ENCODE results near the gene PEX16.

The PEX16 gene

DNA sequence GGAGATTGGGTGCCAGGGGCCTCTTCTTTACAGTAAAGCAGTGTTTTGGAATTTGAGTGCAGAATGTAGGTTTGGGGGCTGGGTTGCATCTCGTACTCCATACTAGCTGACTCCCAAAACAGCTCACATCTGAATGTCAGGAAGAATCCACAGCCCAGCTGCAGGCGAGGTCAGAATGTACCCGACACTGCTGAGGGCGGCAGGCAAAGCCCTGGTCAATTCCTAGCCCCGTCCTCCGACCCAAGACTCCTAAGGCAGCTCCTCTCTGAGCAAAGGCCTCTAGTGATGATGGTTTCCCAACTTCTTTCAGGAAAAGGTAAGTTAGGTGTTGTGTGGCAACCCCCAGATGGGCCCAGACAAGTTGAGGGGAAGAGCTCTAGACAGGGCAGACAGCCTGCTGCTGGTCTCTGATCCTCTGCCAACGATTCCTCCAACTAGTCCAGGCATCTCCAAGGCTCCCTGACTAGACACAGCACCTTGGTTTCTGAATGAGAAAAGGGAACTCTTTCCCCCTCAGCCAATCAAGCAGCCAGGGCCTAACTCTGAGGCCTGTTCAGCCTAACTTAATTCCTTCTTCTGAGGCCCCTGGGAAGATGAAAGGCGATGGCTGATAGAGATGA, 13.4 kb upstream of the PEX16 start:
- TF ChIP-seq, protein P1, sequence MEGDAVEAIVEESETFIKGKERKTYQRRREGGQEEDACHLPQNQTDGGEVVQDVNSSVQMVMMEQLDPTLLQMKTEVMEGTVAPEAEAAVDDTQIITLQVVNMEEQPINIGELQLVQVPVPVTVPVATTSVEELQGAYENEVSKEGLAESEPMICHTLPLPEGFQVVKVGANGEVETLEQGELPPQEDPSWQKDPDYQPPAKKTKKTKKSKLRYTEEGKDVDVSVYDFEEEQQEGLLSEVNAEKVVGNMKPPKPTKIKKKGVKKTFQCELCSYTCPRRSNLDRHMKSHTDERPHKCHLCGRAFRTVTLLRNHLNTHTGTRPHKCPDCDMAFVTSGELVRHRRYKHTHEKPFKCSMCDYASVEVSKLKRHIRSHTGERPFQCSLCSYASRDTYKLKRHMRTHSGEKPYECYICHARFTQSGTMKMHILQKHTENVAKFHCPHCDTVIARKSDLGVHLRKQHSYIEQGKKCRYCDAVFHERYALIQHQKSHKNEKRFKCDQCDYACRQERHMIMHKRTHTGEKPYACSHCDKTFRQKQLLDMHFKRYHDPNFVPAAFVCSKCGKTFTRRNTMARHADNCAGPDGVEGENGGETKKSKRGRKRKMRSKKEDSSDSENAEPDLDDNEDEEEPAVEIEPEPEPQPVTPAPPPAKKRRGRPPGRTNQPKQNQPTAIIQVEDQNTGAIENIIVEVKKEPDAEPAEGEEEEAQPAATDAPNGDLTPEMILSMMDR (conservative IDR thresholded peaks at IDR 0.05) = no peak
- peak overlapping the region; percentile 24; the same call in 1 of the 2 replicates for H3K27ac ChIP-seq

DNA sequence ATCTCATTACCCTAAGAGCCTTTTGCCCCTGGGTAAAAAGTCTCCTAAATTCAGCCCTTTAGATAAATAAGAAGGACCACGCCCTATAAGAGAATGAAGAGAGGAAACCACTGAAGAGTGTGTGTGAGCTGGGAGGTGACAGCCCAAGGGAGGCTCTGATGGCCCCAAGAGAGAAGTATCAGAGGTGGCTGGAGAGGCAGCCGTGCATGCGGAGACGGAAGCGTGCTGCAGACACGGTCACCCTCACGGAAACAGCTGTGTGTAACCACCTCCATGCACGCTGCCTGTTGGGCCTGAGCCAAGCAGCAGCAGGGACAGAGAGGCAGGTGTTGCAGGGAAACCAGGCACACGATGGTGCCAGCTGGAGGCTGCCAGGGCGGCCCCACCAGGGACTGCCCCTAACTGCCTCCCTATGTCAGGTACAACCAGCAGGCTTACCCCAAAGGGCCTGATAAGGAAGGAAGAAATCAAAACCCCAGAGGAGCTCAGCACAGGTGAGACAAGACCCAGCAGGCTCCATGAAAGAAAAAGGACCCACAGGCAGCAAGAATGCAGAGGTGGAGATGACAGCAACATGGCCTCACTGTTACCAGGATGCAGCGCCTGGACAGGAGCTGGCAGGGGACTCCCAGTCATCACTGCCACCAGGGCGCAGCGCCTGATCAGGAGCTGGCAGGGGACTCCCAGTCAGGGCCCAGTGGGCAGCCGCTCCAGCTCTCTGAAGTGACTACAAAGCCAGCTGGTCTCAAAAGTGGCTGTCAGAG, 12.5 kb upstream of the PEX16 start:
- peak overlapping the region; percentile 24 for H3K27ac ChIP-seq
- TF ChIP-seq, protein P1 (conservative IDR thresholded peaks at IDR 0.05) = no peak

- H3K27ac ChIP-seq = peak overlapping the region; percentile 24
- TF ChIP-seq, protein P1 (conservative IDR thresholded peaks at IDR 0.05) = no peak
Observed at GRCh38 chr11:45929486-45930030, 11.9 kb upstream of the PEX16 start.

GRCh38 chr11:45928535-45929215, 11.0 kb upstream of the PEX16 start:
- TF ChIP-seq, protein P1 (conservative IDR thresholded peaks at IDR 0.05) = no peak
- no peak overlapping the region for H3K27ac ChIP-seq

GRCh38 chr11:45927684-45928413, 10.2 kb upstream of the PEX16 start:
- H3K27ac ChIP-seq = no peak overlapping the region
- TF ChIP-seq, protein P1 (conservative IDR thresholded peaks at IDR 0.05) = no peak

GRCh38 chr11:45927332-45927683, 9.6 kb upstream of the PEX16 start:
- H3K27ac ChIP-seq = no peak overlapping the region
- TF ChIP-seq, protein P1 (conservative IDR thresholded peaks at IDR 0.05) = no peak

All from VCaP (cell line).